ENCODE data around the gene PHAF1. TPM values are rescaled to one million over a fixed set of nuclear protein-coding genes. Genes with fewer than 3 reads are reported as not detected.

The PHAF1 gene
- total RNA-seq, 4 donors from 2014 or later: 11.4 to 30.6 (median 20.4) TPM

GRCh38 chr16:67147437-67148140 is 37.8 kb downstream of the PHAF1 start:
- H3K27ac ChIP-seq: no peak overlapping the region
- no peak overlapping the region for H3K4me3 ChIP-seq
- peaks cover 0 to 19% (median 3%) of the 10 kb centered on the region in 4 donors for H3K4me1 ChIP-seq
- H3K9me3 ChIP-seq: no peaks in the 10 kb centered on the region
- no peaks in the 10 kb centered on the region for H3K27me3 ChIP-seq
- no peak for DNase-seq
- H3K36me3 ChIP-seq: peaks cover 0 to 52% (median 4%) of the 10 kb centered on the region in 3 donors
- no peak for TF ChIP-seq POLR2A (IDR thresholded peaks at IDR 0.05)
- no peak for TF ChIP-seq CTCF (IDR thresholded peaks at IDR 0.05)

- Histone ChIP-seq H3K27ac (no peak overlapping the region), H3K4me1 (peaks cover 0 to 19% (median 3%) of the 10 kb centered on the region in 4 donors), H3K4me3 (no peak overlapping the region), H3K27me3 (no peaks in the 10 kb centered on the region), H3K9me3 (no peaks in the 10 kb centered on the region), H3K36me3 (peaks cover 0 to 46% (median 3%) of the 10 kb centered on the region in 3 donors)
- no peak for TF ChIP-seq POLR2A (IDR thresholded peaks at IDR 0.05)
- TF ChIP-seq CTCF (IDR thresholded peaks at IDR 0.05): no peak
- DNase-seq: no peak
Measured at GRCh38 chr16:67148221-67148620, 38.5 kb downstream of the PHAF1 start.

GRCh38 chr16:67148656-67149275 is 39.0 kb downstream of the PHAF1 start:
- TF ChIP-seq POLR2A (IDR thresholded peaks at IDR 0.05): no peak
- TF ChIP-seq CTCF (IDR thresholded peaks at IDR 0.05): no peak
- Histone ChIP-seq H3K36me3 (peaks cover 0 to 41% (median 0%) of the 10 kb centered on the region in 3 donors), H3K9me3 (no peaks in the 10 kb centered on the region), H3K4me1 (peaks cover 0 to 19% (median 3%) of the 10 kb centered on the region in 4 donors), H3K27me3 (no peaks in the 10 kb centered on the region), H3K27ac (no peak overlapping the region), H3K4me3 (no peak overlapping the region)
- DNase-seq: no peak

- H3K4me3 ChIP-seq: peak overlapping the region in 3 of 4 donors; percentile 57 to 70 (median 63)
- H3K4me1 ChIP-seq: peaks cover 0 to 19% (median 3%) of the 10 kb centered on the region in 4 donors
- no peak for DNase-seq
- peaks cover 0 to 34% (median 0%) of the 10 kb centered on the region in 3 donors for H3K36me3 ChIP-seq
- peak overlapping the region in 3 of 4 donors; percentile 71 to 87 (median 73) for H3K27ac ChIP-seq
- no peaks in the 10 kb centered on the region for H3K9me3 ChIP-seq
- H3K27me3 ChIP-seq: no peaks in the 10 kb centered on the region
- TF ChIP-seq POLR2A (IDR thresholded peaks at IDR 0.05) (no peak), CTCF (IDR thresholded peaks at IDR 0.05) (no peak)
Measured at GRCh38 chr16:67149276-67150046, 39.7 kb downstream of the PHAF1 start.

GRCh38 chr16:67150047-67150832 is 40.5 kb downstream of the PHAF1 start:
- DNase-seq: peak in 1 of 3 donors; percentile 57
- Histone ChIP-seq H3K27ac (peak overlapping the region; percentile 56 to 87 (median 72)), H3K27me3 (no peaks in the 10 kb centered on the region), H3K9me3 (no peaks in the 10 kb centered on the region), H3K4me1 (peaks cover 0 to 26% (median 6%) of the 10 kb centered on the region in 4 donors), H3K4me3 (peak overlapping the region; percentile 51 to 70 (median 60)), H3K36me3 (peaks cover 0 to 26% (median 0%) of the 10 kb centered on the region in 3 donors)
- TF ChIP-seq POLR2A (IDR thresholded peaks at IDR 0.05): no peak
- peak in 1 of 6 experiments; percentile 8 for TF ChIP-seq CTCF (IDR thresholded peaks at IDR 0.05)

All from Peyer's patch (tissue), 4 donors.